Caco-2 (cell line): ENCODE measurements around the gene P2RX3. TPM values are rescaled to one million over a fixed set of nuclear protein-coding genes. Genes with fewer than 3 reads are reported as not detected.

Source experiments
- BruUV-seq: library from RNA; stranded (reverse); fragments of 400-500 nt; replicated peaks from 2 replicates; lab custom pipeline; 2021; lab: Mats Ljungman, UMichigan
- CTCF ChIA-PET: fragments of 300-600 bp; sonication (Branson Sonifier 250); formaldehyde crosslinking; loops from one replicate; lab custom pipeline; 2022; ENCODE audit warnings: antibody characterized with exemption; lab: Charles Lee
- POLR2A ChIA-PET: fragments of 300-600 bp; sonication (Branson Sonifier 250); formaldehyde crosslinking; loops from one replicate; lab custom pipeline; 2022; ENCODE audit warnings: antibody characterized with exemption; lab: Charles Lee
- DNase-seq, 2 experiments: peaks; one replicate each; pipeline versions ENCODE4 v3.0.0 to v3.0.0-alpha.2; 2020 to 2022
- H3K27me3 ChIP-seq: replicated peaks from 2 replicates; pipeline ENCODE4 v1.6.0; 2011; ENCODE audit warnings: low read length; ENCODE audit not compliant: control insufficient read depth, insufficient read depth
- H3K36me3 ChIP-seq: 2 replicates; pipeline ENCODE4 v1.5.1; 2011; ENCODE audit warnings: low read length; ENCODE audit not compliant: control insufficient read depth, insufficient read depth
- H3K4me1 ChIP-seq: fragments of 250-450 bp; sonication (Bioruptor Pico); 2 replicates; pipeline ENCODE4 v1.5.1; 2020; ENCODE audit warnings: mild to moderate bottlenecking
- H3K4me3 ChIP-seq: 2 replicates; pipeline ENCODE4 v1.5.1; 2011; ENCODE audit warnings: low read depth, mild to moderate bottlenecking, control low read depth, low read length
- H3K9me3 ChIP-seq: fragments of 250-450 bp; sonication (Bioruptor Pico); 2 replicates; pipeline ENCODE4 v1.5.1; 2020; ENCODE audit warnings: mild to moderate bottlenecking, moderate library complexity
- H3K27ac Mint-ChIP-seq: one replicate; pipeline ENCODE4 v1.8.0; 2022; ENCODE audit warnings: mixed read lengths; ENCODE audit not compliant: unreplicated experiment
- H3K27me3 Mint-ChIP-seq: one replicate; pipeline ENCODE4 v1.8.0; 2022; ENCODE audit warnings: mixed read lengths; ENCODE audit not compliant: insufficient read depth, unreplicated experiment
- H3K36me3 Mint-ChIP-seq: one replicate; pipeline ENCODE4 v1.8.0; 2022; ENCODE audit warnings: mild to moderate bottlenecking, mixed read lengths; ENCODE audit not compliant: insufficient read depth, unreplicated experiment
- H3K4me1 Mint-ChIP-seq: one replicate; pipeline ENCODE4 v1.8.0; 2022; ENCODE audit warnings: low read depth, mixed read lengths; ENCODE audit not compliant: unreplicated experiment
- H3K4me3 Mint-ChIP-seq: one replicate; pipeline ENCODE4 v1.8.0; 2022; ENCODE audit warnings: mild to moderate bottlenecking, moderate library complexity, mixed read lengths; ENCODE audit not compliant: unreplicated experiment
- H3K9me3 Mint-ChIP-seq: one replicate; pipeline ENCODE4 v1.8.0; 2022; ENCODE audit warnings: mixed read lengths; ENCODE audit not compliant: unreplicated experiment
- intact Hi-C: fragments of 100-400 bp; cut with micrococcal nuclease; formaldehyde crosslinking; loops from one replicate; pipeline ENCODE4 v1.10.0; 2022; ENCODE audit not compliant: unreplicated experiment
- total RNA-seq: library from RNA; stranded (reverse); gene quantifications from 2 replicates; pipeline ENCODE4 v1.2.3, GENCODE V29; 2022
- TF ChIP-seq, protein P1 (sequence below), 2 experiments: fragments of 200-600 bp in 1 of 2; IDR thresholded peaks; 1 replicate in 1 of 2; 2 replicates in 1 of 2; pipeline versions ENCODE4 v1.5.1 to v1.8.0; 2011 to 2022; ENCODE audit warnings: antibody characterized with exemption in 1 of 2, control low read depth in 1 of 2, inconsistent platforms in 1 of 2, low read depth in 1 of 2, low read length in 1 of 2, mild to moderate bottlenecking in 1 of 2, moderate library complexity in 1 of 2; ENCODE audit not compliant: insufficient read depth in 1 of 2, severe bottlenecking in 1 of 2, unreplicated experiment in 1 of 2

P2RX3 gene
- total RNA-seq, 1 experiment from 2014 or later, result not detected

DNA sequence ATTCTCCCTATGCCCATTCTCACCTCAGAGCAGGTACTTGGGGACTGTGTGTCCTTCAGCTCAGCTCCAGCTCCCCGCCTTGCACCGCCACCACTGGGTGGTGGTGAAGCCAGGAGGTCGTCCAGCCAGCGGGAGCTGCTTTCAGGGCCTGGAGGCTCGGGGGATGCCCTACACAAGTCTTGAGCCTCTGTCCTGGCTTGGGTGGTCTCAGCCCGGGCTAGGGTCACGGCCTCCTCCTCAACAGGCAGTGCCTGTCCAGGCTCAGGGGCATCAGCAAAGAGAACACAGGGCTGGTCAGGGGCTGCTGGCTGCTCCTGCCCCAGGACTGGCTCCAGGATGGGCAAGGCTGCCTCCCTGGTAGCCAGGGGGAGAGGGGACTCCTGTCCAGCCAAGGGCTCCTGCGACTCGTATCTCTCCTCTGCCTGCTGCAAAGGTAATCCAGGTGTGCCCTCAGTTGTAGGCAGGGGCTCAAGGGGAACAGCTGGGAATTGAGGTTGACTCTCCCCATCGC, 25.6 kb upstream of the P2RX3 start:
- no peak overlapping the region for H3K4me3 ChIP-seq
- H3K4me3 Mint-ChIP-seq, result no peak overlapping the region
- H3K4me1 Mint-ChIP-seq, result peaks cover 28% of the 10 kb centered on the region
- intact Hi-C loops, result no loop called here
- H3K4me1 ChIP-seq, result peaks cover 40% of the 10 kb centered on the region
- no peaks in the 10 kb centered on the region for H3K27me3 ChIP-seq
- ChIA-PET POLR2A (interaction anchor here (1.8 to 1.9 kb wide), 2 partner anchors 9 to 12 kb away, joined by 9 to 18 read pairs; partner anchors contain the start of gene TNKS1BP1), CTCF (interaction anchor here (0.9 to 2.1 kb wide), 2 partner anchors 12 to 63 kb away, joined by 9 to 14 read pairs; partner anchors contain the start of gene TNKS1BP1)
- no peaks in the 10 kb centered on the region for H3K27me3 Mint-ChIP-seq
- H3K36me3 ChIP-seq, result peaks cover 16% of the 10 kb centered on the region
- no TSS peak for BruUV-seq
- H3K36me3 Mint-ChIP-seq, result peaks cover 55% of the 10 kb centered on the region
- H3K9me3 Mint-ChIP-seq, result no peaks in the 10 kb centered on the region
- DNase-seq, result no peak
- TF ChIP-seq, protein P1, sequence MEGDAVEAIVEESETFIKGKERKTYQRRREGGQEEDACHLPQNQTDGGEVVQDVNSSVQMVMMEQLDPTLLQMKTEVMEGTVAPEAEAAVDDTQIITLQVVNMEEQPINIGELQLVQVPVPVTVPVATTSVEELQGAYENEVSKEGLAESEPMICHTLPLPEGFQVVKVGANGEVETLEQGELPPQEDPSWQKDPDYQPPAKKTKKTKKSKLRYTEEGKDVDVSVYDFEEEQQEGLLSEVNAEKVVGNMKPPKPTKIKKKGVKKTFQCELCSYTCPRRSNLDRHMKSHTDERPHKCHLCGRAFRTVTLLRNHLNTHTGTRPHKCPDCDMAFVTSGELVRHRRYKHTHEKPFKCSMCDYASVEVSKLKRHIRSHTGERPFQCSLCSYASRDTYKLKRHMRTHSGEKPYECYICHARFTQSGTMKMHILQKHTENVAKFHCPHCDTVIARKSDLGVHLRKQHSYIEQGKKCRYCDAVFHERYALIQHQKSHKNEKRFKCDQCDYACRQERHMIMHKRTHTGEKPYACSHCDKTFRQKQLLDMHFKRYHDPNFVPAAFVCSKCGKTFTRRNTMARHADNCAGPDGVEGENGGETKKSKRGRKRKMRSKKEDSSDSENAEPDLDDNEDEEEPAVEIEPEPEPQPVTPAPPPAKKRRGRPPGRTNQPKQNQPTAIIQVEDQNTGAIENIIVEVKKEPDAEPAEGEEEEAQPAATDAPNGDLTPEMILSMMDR (IDR thresholded peaks at IDR 0.05; ENCODE audit: insufficient read depth in 1 of 2, low read depth in 1 of 2, low read length in 1 of 2, severe bottlenecking in 1 of 2, unreplicated experiment in 1 of 2), result no peak
- peak overlapping the region; percentile 74 for H3K27ac Mint-ChIP-seq
- H3K9me3 ChIP-seq, result no peaks in the 10 kb centered on the region

DNA sequence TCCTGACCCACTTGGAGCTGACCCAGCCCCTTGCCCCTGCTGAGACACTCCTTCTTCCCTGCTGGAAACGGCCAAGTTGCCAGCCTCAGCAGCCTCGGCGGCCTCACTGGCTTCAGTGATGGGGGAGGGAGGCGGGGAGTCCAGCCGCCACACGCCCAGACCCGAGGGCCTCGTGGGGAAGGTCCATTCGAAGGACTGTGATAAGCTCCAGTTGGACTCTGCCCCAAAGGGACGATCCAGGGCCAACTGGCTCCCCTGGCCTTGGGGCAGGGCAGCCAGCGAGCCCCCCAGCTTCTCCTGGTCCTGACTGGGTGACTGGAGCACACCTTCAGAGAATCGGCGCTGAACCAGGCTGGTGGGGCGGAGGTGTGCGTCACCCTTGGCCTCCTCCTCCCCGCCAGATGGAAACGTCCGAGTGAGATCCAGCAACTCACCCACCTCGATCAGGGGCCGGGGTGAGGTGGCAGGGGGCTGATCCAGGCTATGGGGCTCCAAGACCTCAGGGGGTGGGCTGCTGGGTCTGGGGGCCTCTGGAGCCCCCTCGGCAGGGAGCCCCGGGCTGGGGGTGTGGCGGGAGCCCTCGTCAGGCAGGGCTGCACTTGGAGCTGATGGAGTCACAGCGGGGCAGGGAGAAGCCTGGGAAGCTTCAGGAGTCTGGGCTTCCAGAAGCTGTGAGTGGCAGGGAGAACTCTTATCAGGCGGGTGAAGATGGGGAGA, 24.9 kb upstream of the P2RX3 start:
- POLR2A ChIA-PET, result no interaction called here
- CTCF ChIA-PET, result interaction anchor here (2.1 kb wide), 1 partner anchor 11 kb away, joined by 9 read pairs; the partner anchor contains the start of gene TNKS1BP1
- Mint-ChIP-seq H3K4me1 (peaks cover 26% of the 10 kb centered on the region), H3K9me3 (no peaks in the 10 kb centered on the region), H3K36me3 (peaks cover 49% of the 10 kb centered on the region), H3K4me3 (no peak overlapping the region), H3K27me3 (no peaks in the 10 kb centered on the region), H3K27ac (no peak overlapping the region)
- Histone ChIP-seq H3K27me3 (no peaks in the 10 kb centered on the region), H3K36me3 (peaks cover 16% of the 10 kb centered on the region), H3K9me3 (no peaks in the 10 kb centered on the region), H3K4me3 (no peak overlapping the region), H3K4me1 (peaks cover 43% of the 10 kb centered on the region)
- DNase-seq, result no peak
- TF ChIP-seq, protein P1 (IDR thresholded peaks at IDR 0.05; ENCODE audit: insufficient read depth in 1 of 2, low read depth in 1 of 2, low read length in 1 of 2, severe bottlenecking in 1 of 2, unreplicated experiment in 1 of 2), result no peak
- intact Hi-C loops, result no loop called here
- no TSS peak for BruUV-seq

DNA sequence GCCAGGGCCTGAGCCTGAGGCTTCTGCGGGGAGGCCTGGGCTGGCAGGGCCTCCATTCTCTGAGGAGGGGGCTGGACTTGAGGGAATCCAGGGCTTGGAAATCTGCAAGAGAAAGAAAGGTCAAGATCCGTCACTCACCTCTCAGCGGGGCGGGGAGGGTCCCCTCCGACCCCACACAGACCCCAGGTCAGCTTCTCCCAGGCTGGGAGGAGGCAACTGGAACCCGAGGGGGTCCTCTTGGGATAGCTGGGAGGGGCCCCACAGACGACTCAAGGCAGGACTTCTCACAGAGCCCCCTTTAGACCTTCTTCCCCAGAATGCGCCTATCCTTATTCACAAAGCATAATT, 24.4 kb upstream of the P2RX3 start:
- H3K4me1 ChIP-seq, result peaks cover 44% of the 10 kb centered on the region
- no peaks in the 10 kb centered on the region for H3K27me3 ChIP-seq
- CTCF ChIA-PET, result no interaction called here
- intact Hi-C loops, result no loop called here
- H3K4me3 ChIP-seq, result no peak overlapping the region
- H3K9me3 Mint-ChIP-seq, result no peaks in the 10 kb centered on the region
- DNase-seq, result no peak
- H3K36me3 Mint-ChIP-seq, result peaks cover 44% of the 10 kb centered on the region
- TF ChIP-seq, protein P1 (IDR thresholded peaks at IDR 0.05; ENCODE audit: insufficient read depth in 1 of 2, low read depth in 1 of 2, low read length in 1 of 2, severe bottlenecking in 1 of 2, unreplicated experiment in 1 of 2), result no peak
- POLR2A ChIA-PET, result no interaction called here
- no peak overlapping the region for H3K4me3 Mint-ChIP-seq
- H3K27me3 Mint-ChIP-seq, result no peaks in the 10 kb centered on the region
- no peak overlapping the region for H3K27ac Mint-ChIP-seq
- H3K36me3 ChIP-seq, result peaks cover 17% of the 10 kb centered on the region
- peaks cover 21% of the 10 kb centered on the region for H3K4me1 Mint-ChIP-seq
- H3K9me3 ChIP-seq, result no peaks in the 10 kb centered on the region
- no TSS peak for BruUV-seq
